ENCODE measurements around the gene BCAS1.

Gene BCAS1

DNA sequence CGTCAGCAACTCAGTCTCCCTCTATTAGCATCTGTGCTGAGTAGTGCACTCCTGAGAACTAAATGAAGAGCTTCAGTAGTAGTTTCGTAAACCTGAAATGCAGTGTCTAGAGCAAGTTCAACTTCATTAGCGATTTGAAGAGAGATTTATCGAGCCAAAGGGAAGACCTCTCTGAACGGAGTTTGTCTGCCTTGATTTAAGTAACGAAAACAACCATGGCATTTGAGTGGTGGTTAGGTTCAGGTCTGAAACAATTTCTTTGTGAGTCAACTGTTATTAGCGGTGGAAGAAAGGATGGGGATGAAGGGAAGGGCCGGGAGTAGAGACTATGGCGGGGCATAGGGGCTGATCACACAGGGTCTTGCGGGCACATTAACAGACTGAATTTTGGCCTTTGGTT, 150.5 kb downstream of the BCAS1 start:
- no peak for DNase-seq
- TF ChIP-seq, protein P1, sequence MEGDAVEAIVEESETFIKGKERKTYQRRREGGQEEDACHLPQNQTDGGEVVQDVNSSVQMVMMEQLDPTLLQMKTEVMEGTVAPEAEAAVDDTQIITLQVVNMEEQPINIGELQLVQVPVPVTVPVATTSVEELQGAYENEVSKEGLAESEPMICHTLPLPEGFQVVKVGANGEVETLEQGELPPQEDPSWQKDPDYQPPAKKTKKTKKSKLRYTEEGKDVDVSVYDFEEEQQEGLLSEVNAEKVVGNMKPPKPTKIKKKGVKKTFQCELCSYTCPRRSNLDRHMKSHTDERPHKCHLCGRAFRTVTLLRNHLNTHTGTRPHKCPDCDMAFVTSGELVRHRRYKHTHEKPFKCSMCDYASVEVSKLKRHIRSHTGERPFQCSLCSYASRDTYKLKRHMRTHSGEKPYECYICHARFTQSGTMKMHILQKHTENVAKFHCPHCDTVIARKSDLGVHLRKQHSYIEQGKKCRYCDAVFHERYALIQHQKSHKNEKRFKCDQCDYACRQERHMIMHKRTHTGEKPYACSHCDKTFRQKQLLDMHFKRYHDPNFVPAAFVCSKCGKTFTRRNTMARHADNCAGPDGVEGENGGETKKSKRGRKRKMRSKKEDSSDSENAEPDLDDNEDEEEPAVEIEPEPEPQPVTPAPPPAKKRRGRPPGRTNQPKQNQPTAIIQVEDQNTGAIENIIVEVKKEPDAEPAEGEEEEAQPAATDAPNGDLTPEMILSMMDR (IDR thresholded peaks at IDR 0.05; ENCODE audit: low read depth, low read length): no peak
- Histone ChIP-seq H3K4me3 (ENCODE audit: low read depth, low read length) (no peak overlapping the region), H3K36me3 (no peaks in the 10 kb centered on the region), H3K27me3 (ENCODE audit: insufficient read depth, low read depth, severe bottlenecking) (no peaks in the 10 kb centered on the region), H3K9me3 (ENCODE audit: severe bottlenecking) (no peaks in the 10 kb centered on the region), H3K27ac (no peak overlapping the region)

- Histone ChIP-seq H3K36me3 (no peaks in the 10 kb centered on the region), H3K9me3 (ENCODE audit: severe bottlenecking) (no peaks in the 10 kb centered on the region), H3K27me3 (ENCODE audit: insufficient read depth, low read depth, severe bottlenecking) (no peaks in the 10 kb centered on the region), H3K27ac (no peak overlapping the region), H3K4me3 (ENCODE audit: low read depth, low read length) (no peak overlapping the region)
- TF ChIP-seq, protein P1 (IDR thresholded peaks at IDR 0.05; ENCODE audit: low read depth, low read length): no peak
- peak; percentile 32 for DNase-seq
Measured at GRCh38 chr20:53918949-53919361, 151.4 kb downstream of the BCAS1 start.

GRCh38 chr20:53918020-53918311, 152.4 kb downstream of the BCAS1 start:
- TF ChIP-seq, protein P1 (IDR thresholded peaks at IDR 0.05; ENCODE audit: low read depth, low read length): no peak
- Histone ChIP-seq H3K27me3 (ENCODE audit: insufficient read depth, low read depth, severe bottlenecking) (no peaks in the 10 kb centered on the region), H3K4me3 (ENCODE audit: low read depth, low read length) (no peak overlapping the region), H3K36me3 (no peaks in the 10 kb centered on the region), H3K27ac (no peak overlapping the region), H3K9me3 (ENCODE audit: severe bottlenecking) (no peaks in the 10 kb centered on the region)
- no peak for DNase-seq

DNA sequence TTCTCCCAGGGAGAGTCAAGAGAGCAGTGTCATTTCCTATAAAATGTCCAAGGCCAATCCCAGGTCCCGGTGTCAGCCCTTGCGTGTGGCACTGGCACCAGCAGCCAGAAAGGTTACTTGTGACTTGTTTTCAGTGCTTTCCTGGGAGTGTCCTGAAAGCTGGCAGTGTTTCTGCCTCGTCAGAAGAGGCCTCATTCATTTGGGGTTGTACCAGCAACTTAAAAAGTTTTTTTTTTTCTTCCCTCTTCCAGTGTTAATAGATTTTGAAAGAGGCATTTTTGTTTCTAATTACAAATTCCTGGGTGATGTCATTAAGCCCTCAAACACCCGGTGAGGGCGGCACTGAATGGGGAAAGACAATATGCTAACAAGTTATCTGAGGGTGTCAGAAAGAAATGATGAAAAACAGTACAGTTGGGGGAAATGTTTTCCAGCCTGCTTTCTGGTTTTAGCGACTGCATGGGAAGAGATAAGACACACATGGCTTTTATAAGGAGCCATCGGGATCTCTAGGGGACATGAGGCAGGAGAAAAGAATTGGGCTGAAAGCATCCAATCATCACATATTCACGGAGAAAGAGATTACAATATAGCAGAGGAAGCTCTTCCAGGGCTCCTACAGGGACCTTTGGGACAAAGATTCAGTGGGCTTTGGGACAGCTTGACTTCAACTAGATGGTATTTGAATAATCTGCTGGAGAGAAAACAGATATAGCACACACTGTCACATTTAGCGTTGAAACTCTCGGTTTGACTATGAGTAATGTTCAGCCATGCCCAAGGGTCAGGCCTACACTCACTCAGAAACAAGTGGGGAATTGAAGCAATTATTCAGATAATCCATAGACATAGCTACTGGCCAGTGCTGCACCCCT, 153.0 kb downstream of the BCAS1 start:
- Histone ChIP-seq H3K27ac (no peak overlapping the region), H3K27me3 (ENCODE audit: insufficient read depth, low read depth, severe bottlenecking) (no peaks in the 10 kb centered on the region), H3K9me3 (ENCODE audit: severe bottlenecking) (no peaks in the 10 kb centered on the region), H3K4me3 (ENCODE audit: low read depth, low read length) (no peak overlapping the region), H3K36me3 (no peaks in the 10 kb centered on the region)
- TF ChIP-seq, protein P1 (IDR thresholded peaks at IDR 0.05; ENCODE audit: low read depth, low read length): no peak
- DNase-seq: no peak

DNA sequence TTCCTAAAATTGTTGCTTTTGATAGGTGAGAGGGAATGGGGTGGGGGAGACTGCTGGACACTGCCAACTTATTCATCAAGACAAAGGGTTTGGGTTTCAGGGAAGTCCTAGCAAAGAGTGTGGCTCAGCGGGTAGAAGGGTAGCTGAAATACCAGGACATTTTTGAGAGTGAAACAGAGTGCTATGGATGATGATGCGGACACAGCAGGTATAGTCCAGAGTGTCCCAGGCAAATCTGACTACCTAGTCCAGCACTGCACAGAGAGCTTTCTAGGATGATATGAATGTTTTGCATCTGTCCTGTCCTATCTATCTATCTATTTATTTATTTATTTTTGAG, 154.3 kb downstream of the BCAS1 start:
- no peaks in the 10 kb centered on the region for H3K27me3 ChIP-seq (ENCODE audit: insufficient read depth, low read depth, severe bottlenecking)
- no peak for DNase-seq
- H3K27ac ChIP-seq: no peak overlapping the region
- TF ChIP-seq, protein P1 (IDR thresholded peaks at IDR 0.05; ENCODE audit: low read depth, low read length): no peak
- H3K4me3 ChIP-seq (ENCODE audit: low read depth, low read length): no peak overlapping the region
- no peaks in the 10 kb centered on the region for H3K36me3 ChIP-seq
- no peaks in the 10 kb centered on the region for H3K9me3 ChIP-seq (ENCODE audit: severe bottlenecking)

All from WERI-Rb-1 (cell line).